Measurements from ENCODE around the gene IPO9. TPM values are rescaled to one million over a fixed set of nuclear protein-coding genes. Genes with fewer than 3 reads are reported as not detected.
"Not testable (repeated sequence)": the region's sequence is repeated elsewhere in the genome, so short reads cannot be mapped to it uniquely, and the experiment has no call there.

Gene IPO9
- polyA plus RNA-seq, 1 donor: 45.5 TPM

GRCh38 chr1:201810466-201811216 lies 18.3 kb upstream of the IPO9 start:
- no peak for DNase-seq

GRCh38 chr1:201813226-201813625 lies 15.7 kb upstream of the IPO9 start:
- DNase-seq: no peak

GRCh38 chr1:201816309-201816854 lies 12.6 kb upstream of the IPO9 start:
- no peak for DNase-seq

- DNase-seq: no peak
These were observed 9.8 kb upstream of the IPO9 start for GRCh38 chr1:201818971-201819750.

- no peak for DNase-seq
These were observed 8.5 kb upstream of the IPO9 start for GRCh38 chr1:201820413-201820812.

GRCh38 chr1:201825245-201825644 lies 3.7 kb upstream of the IPO9 start:
- DNase-seq: no peak

GRCh38 chr1:201826830-201827229 lies 2.1 kb upstream of the IPO9 start:
- no peak for DNase-seq

- DNase-seq: no peak
These were observed 1.4 kb upstream of the IPO9 start for GRCh38 chr1:201827321-201828216.

GRCh38 chr1:201828217-201828819 lies 639 bp upstream of the IPO9 start:
- DNase-seq: no peak

GRCh38 chr1:201831371-201831770 lies 2.4 kb downstream of the IPO9 start:
- no peak for DNase-seq

- no peak for DNase-seq
These were observed 5.7 kb downstream of the IPO9 start for GRCh38 chr1:201834621-201835020.

- no peak for DNase-seq
These were observed 9.4 kb downstream of the IPO9 start for GRCh38 chr1:201838381-201838780.

- DNase-seq: not testable (repeated sequence)
These were observed 10.1 kb downstream of the IPO9 start for GRCh38 chr1:201839089-201839488.

GRCh38 chr1:201840055-201840454 lies 11.1 kb downstream of the IPO9 start:
- DNase-seq: no peak

- no peak for DNase-seq
These were observed 11.5 kb downstream of the IPO9 start for GRCh38 chr1:201840490-201840889.

GRCh38 chr1:201841265-201841912 lies 12.4 kb downstream of the IPO9 start:
- DNase-seq: no peak

- DNase-seq: no peak
These were observed 13.6 kb downstream of the IPO9 start for GRCh38 chr1:201842472-201843027.

- no peak for DNase-seq
These were observed 16.6 kb downstream of the IPO9 start for GRCh38 chr1:201845331-201846083.

- no peak for DNase-seq
These were observed 18.2 kb downstream of the IPO9 start for GRCh38 chr1:201847150-201847549.

GRCh38 chr1:201848230-201848629 lies 19.3 kb downstream of the IPO9 start:
- no peak for DNase-seq

Measured in hindlimb muscle (tissue), 1 donor.